HEK293 (cell line): ENCODE measurements around the gene CITED4.

Experiments used
- CTCF ChIA-PET: fragments of 350-600 bp; formaldehyde crosslinking; extraction: SDS; loops from one replicate; lab custom pipeline; 2021; ENCODE audit warnings: antibody characterized with exemption; lab: Yijun Ruan, JAX
- POLR2A ChIA-PET: fragments of 300-600 bp; formaldehyde crosslinking; extraction: SDS; loops from one replicate; lab custom pipeline; 2020; ENCODE audit warnings: antibody characterized with exemption, inconsistent platforms; lab: Yijun Ruan, JAX
- H3K27ac ChIP-seq: fragments of 200-500 bp; sonication (Bioruptor generic); 2 replicates; pipeline ENCODE4 v1.5.1; 2014; ENCODE audit warnings: low read depth, low read length, control low read depth, inconsistent platforms; ENCODE audit errors: extremely low read depth
- H3K36me3 ChIP-seq, 2 experiments: fragments of 200-500 bp in 1 of 2; sonication (Bioruptor generic) in 1 of 2; 1 replicate in 1 of 2; 2 replicates in 1 of 2; pipeline ENCODE4 v1.5.1; 2014 to 2017; ENCODE audit warnings: inconsistent platforms in 2 of 2, low read length in 2 of 2; ENCODE audit not compliant: control insufficient read depth in 2 of 2, insufficient read depth in 1 of 2
- H3K4me1 ChIP-seq: fragments of 200-500 bp; sonication (Bioruptor generic); 2 replicates; pipeline ENCODE4 v1.5.1; 2014; ENCODE audit warnings: mild to moderate bottlenecking, low read length, inconsistent platforms; ENCODE audit not compliant: control insufficient read depth, insufficient read depth
- H3K4me3 ChIP-seq: 2 replicates; pipeline ENCODE4 v1.5.1; 2011; ENCODE audit warnings: low read depth, mild to moderate bottlenecking, control low read depth, low read length, moderate library complexity
- H3K9me3 ChIP-seq: fragments of 200-500 bp; sonication (Bioruptor generic); 2 replicates; pipeline ENCODE4 v1.5.1; 2014; ENCODE audit warnings: low read depth, low read length, inconsistent platforms; ENCODE audit not compliant: control insufficient read depth, insufficient read depth
- KLF9 ChIP-seq: fragments of 450-650 bp; formaldehyde crosslinking; IDR thresholded peaks from 2 replicates; pipeline ENCODE4 v1.5.1; 2016; ENCODE audit warnings: missing biosample characterization, missing genetic modification characterization, low read depth
- SCRT1 ChIP-seq: fragments of 450-650 bp; formaldehyde crosslinking; IDR thresholded peaks from 2 replicates; pipeline ENCODE4 v1.5.1; 2016; ENCODE audit warnings: missing biosample characterization, missing genetic modification characterization, borderline replicate concordance
- SETDB1 ChIP-seq: IDR thresholded peaks from one replicate; pipeline ENCODE4 v1.6.1; 2017; ENCODE audit warnings: mild to moderate bottlenecking, low read length, moderate library complexity, mixed read lengths; ENCODE audit not compliant: insufficient read length
- TRIM28 ChIP-seq: IDR thresholded peaks from 2 replicates; pipeline ENCODE4 v1.6.1; 2011; ENCODE audit warnings: low read length, control low read depth, borderline replicate concordance
- ZFHX2 ChIP-seq: fragments of 450-650 bp; formaldehyde crosslinking; conservative IDR thresholded peaks from 2 replicates; pipeline ENCODE4 v1.5.1; 2016; ENCODE audit warnings: missing biosample characterization, missing genetic modification characterization
- ZNF239 ChIP-seq: fragments of 450-650 bp; formaldehyde crosslinking; IDR thresholded peaks from 2 replicates; pipeline ENCODE4 v1.5.1; 2016; ENCODE audit warnings: missing biosample characterization, missing genetic modification characterization
- ZNF266 ChIP-seq: fragments of 450-650 bp; formaldehyde crosslinking; IDR thresholded peaks from 2 replicates; pipeline ENCODE4 v1.5.1; 2016; ENCODE audit warnings: missing biosample characterization, missing genetic modification characterization, low read depth
- ZNF274 ChIP-seq, 2 experiments: fragments of 200-500 bp in 1 of 2; fragments of 450-650 bp in 1 of 2; sonication (Bioruptor generic) in 1 of 2; formaldehyde crosslinking in 1 of 2; IDR thresholded peaks; 2 replicates each; pipeline versions ENCODE4 v1.5.1 to v1.6.1; 2014 to 2016; ENCODE audit warnings: borderline replicate concordance in 1 of 2, inconsistent platforms in 1 of 2, low read length in 1 of 2, missing biosample characterization in 1 of 2, missing genetic modification characterization in 1 of 2
- ZNF404 ChIP-seq: fragments of 450-650 bp; formaldehyde crosslinking; IDR thresholded peaks from 2 replicates; pipeline ENCODE4 v1.5.1; 2017; ENCODE audit warnings: missing biosample characterization, missing genetic modification characterization
- ZNF549 ChIP-seq: fragments of 450-650 bp; IDR thresholded peaks from 2 replicates; pipeline ENCODE4 v1.5.1; 2018; ENCODE audit warnings: missing biosample characterization, missing genetic modification characterization, mild to moderate bottlenecking, inconsistent platforms, moderate library complexity
- ZNF558 ChIP-seq: fragments of 450-650 bp; formaldehyde crosslinking; IDR thresholded peaks from 2 replicates; pipeline ENCODE4 v1.5.1; 2016; ENCODE audit warnings: missing biosample characterization, missing genetic modification characterization
- ZNF560 ChIP-seq: fragments of 450-650 bp; formaldehyde crosslinking; IDR thresholded peaks from 2 replicates; pipeline ENCODE4 v1.5.1; 2017; ENCODE audit warnings: missing biosample characterization, missing genetic modification characterization, borderline replicate concordance
- ZNF571 ChIP-seq: fragments of 450-650 bp; formaldehyde crosslinking; IDR thresholded peaks from 2 replicates; pipeline ENCODE4 v1.5.0; 2017; ENCODE audit warnings: missing biosample characterization, missing genetic modification characterization
- ZNF624 ChIP-seq: fragments of 450-650 bp; formaldehyde crosslinking; IDR thresholded peaks from 2 replicates; pipeline ENCODE4 v1.5.1; 2017; ENCODE audit warnings: missing biosample characterization, missing genetic modification characterization
- ZNF664 ChIP-seq: fragments of 450-650 bp; formaldehyde crosslinking; IDR thresholded peaks from 2 replicates; pipeline ENCODE4 v1.5.1; 2016; ENCODE audit warnings: missing biosample characterization, missing genetic modification characterization
- ZNF670 ChIP-seq: fragments of 450-650 bp; formaldehyde crosslinking; IDR thresholded peaks from 2 replicates; pipeline ENCODE4 v1.5.1; 2016; ENCODE audit warnings: missing biosample characterization, missing genetic modification characterization, low read depth
- ZNF776 ChIP-seq: fragments of 450-650 bp; formaldehyde crosslinking; IDR thresholded peaks from 2 replicates; pipeline ENCODE4 v1.5.0; 2017; ENCODE audit warnings: missing biosample characterization, missing genetic modification characterization, borderline replicate concordance
- TF ChIP-seq, protein P1 (sequence below): fragments of 450-650 bp; formaldehyde crosslinking; IDR thresholded peaks from 2 replicates; pipeline ENCODE4 v1.5.1; 2016; ENCODE audit warnings: missing biosample characterization, missing genetic modification characterization
- TF ChIP-seq, protein P2 (sequence below): fragments of 450-650 bp; formaldehyde crosslinking; IDR thresholded peaks from 2 replicates; pipeline ENCODE4 v1.5.1; 2016; ENCODE audit warnings: missing biosample characterization, missing genetic modification characterization
- TF ChIP-seq, protein P3 (sequence below): fragments of 450-650 bp; formaldehyde crosslinking; IDR thresholded peaks from 2 replicates; pipeline ENCODE4; 2016; ENCODE audit warnings: missing biosample characterization, missing genetic modification characterization
- TF ChIP-seq, protein P4 (sequence below): fragments of 450-650 bp; formaldehyde crosslinking; IDR thresholded peaks from 2 replicates; pipeline ENCODE4 v1.5.1; 2016; ENCODE audit warnings: missing biosample characterization, missing genetic modification characterization

Gene CITED4

DNA sequence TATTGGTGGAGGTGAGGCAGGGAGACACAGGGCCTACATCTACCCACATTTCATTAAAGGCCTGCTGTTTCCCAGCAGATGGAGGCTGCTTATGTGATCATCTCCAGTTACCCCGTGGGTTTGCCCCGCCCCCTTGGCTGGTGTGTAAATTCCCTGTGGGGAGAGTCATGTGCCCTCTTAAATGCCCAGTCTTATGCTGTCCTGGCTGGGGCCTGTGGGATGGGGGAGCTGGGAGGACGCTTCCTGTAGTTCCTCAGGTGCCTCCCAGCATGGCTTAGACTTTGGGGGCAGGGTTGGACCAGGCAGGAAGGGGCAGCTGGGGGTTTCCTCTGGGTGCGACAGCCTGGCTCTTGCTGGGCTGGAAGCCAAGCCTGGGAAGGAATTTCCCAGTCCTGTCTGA lies 15.5 kb upstream of the CITED4 start (continued):
- TF ChIP-seq, protein P1, sequence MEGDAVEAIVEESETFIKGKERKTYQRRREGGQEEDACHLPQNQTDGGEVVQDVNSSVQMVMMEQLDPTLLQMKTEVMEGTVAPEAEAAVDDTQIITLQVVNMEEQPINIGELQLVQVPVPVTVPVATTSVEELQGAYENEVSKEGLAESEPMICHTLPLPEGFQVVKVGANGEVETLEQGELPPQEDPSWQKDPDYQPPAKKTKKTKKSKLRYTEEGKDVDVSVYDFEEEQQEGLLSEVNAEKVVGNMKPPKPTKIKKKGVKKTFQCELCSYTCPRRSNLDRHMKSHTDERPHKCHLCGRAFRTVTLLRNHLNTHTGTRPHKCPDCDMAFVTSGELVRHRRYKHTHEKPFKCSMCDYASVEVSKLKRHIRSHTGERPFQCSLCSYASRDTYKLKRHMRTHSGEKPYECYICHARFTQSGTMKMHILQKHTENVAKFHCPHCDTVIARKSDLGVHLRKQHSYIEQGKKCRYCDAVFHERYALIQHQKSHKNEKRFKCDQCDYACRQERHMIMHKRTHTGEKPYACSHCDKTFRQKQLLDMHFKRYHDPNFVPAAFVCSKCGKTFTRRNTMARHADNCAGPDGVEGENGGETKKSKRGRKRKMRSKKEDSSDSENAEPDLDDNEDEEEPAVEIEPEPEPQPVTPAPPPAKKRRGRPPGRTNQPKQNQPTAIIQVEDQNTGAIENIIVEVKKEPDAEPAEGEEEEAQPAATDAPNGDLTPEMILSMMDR (tag by site-specific recombination): no peak
- TF ChIP-seq, protein P2, sequence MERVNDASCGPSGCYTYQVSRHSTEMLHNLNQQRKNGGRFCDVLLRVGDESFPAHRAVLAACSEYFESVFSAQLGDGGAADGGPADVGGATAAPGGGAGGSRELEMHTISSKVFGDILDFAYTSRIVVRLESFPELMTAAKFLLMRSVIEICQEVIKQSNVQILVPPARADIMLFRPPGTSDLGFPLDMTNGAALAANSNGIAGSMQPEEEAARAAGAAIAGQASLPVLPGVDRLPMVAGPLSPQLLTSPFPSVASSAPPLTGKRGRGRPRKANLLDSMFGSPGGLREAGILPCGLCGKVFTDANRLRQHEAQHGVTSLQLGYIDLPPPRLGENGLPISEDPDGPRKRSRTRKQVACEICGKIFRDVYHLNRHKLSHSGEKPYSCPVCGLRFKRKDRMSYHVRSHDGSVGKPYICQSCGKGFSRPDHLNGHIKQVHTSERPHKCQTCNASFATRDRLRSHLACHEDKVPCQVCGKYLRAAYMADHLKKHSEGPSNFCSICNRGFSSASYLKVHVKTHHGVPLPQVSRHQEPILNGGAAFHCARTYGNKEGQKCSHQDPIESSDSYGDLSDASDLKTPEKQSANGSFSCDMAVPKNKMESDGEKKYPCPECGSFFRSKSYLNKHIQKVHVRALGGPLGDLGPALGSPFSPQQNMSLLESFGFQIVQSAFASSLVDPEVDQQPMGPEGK: peak; percentile 48; the same call in 1 of the 2 replicates
- no peak for TF ChIP-seq ZNF239 (tag by site-specific recombination)
- TF ChIP-seq KLF9 (tag by site-specific recombination): peak; percentile 31; the same call in 1 of the 2 replicates
- no peak for TF ChIP-seq ZNF404 (tag by site-specific recombination)
- no peak for TF ChIP-seq ZNF560 (tag by site-specific recombination)

DNA sequence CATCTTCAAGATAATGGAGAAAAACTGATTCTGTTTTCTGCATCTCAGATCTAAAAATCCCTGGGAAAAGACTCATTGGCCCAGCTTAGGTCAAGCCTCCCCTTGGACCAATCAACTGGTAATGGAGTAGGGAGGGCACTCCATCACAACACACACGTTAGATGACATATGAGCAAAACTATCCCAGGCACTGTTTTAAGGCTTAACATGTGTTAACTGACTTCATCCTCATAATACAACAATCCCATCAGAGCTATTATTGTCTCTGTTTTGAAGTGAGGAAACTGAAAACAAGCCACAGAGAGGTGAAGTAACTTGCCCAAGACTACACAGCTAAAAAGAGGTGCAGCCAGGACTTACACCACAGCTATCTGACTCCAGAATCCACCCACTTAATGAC lies 14.7 kb upstream of the CITED4 start:
- no peaks in the 10 kb centered on the region for H3K4me1 ChIP-seq
- POLR2A ChIA-PET: no interaction called here
- TF ChIP-seq ZNF624 (tag by site-specific recombination): no peak
- TF ChIP-seq ZNF266: no peak
- no peak for TF ChIP-seq ZNF776
- no peak for TF ChIP-seq ZNF549 (tag by site-specific recombination)
- no peak for TF ChIP-seq ZNF670
- TF ChIP-seq ZNF274 (IDR thresholded peaks at IDR 0.05; ENCODE audit: low read length): no peak
- no peak for TF ChIP-seq ZNF274 (tag by site-specific recombination; IDR thresholded peaks at IDR 0.05; ENCODE audit: borderline replicate concordance)
- TF ChIP-seq ZNF558 (tag by site-specific recombination): no peak
- no peak for TF ChIP-seq ZFHX2 (tag by site-specific recombination)
- no peak for TF ChIP-seq SCRT1 (tag by site-specific recombination)
- TF ChIP-seq ZNF571: no peak
- TF ChIP-seq, protein P3, sequence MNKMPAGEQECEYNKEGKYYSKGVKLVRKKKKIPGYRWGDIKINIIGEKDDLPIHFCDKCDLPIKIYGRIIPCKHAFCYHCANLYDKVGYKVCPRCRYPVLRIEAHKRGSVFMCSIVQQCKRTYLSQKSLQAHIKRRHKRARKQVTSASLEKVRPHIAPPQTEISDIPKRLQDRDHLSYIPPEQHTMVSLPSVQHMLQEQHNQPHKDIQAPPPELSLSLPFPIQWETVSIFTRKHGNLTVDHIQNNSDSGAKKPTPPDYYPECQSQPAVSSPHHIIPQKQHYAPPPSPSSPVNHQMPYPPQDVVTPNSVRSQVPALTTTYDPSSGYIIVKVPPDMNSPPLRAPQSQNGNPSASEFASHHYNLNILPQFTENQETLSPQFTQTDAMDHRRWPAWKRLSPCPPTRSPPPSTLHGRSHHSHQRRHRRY: no peak
- CTCF ChIA-PET: interaction anchor here (0.6 to 1.8 kb wide), 4 partner anchors 41 to 1053 kb away, joined by 3 to 9 read pairs (median 4); no protein-coding TSS in a partner anchor
- no peaks in the 10 kb centered on the region for H3K36me3 ChIP-seq
- no peak overlapping the region for H3K27ac ChIP-seq
- H3K4me3 ChIP-seq: no peak overlapping the region
- no peaks in the 10 kb centered on the region for H3K9me3 ChIP-seq

DNA sequence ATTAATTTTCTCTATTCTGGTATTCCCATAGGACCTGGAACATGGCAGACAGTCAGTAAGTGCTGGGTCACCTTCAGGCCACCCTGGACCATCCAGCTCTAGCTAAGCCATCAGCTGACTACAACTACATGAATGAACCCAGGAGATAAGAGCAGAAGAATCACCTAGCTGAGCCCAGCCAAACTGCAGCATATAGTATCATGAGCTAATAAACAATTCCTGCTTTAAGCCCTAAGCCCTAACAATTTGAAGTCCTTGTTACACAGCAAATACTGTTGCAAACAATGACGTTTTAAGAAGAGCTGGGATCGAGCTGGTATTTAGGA lies 14.2 kb upstream of the CITED4 start:
- ChIA-PET CTCF (interaction anchor here (0.6 to 1.8 kb wide), 5 partner anchors 12 to 1052 kb away, joined by 3 to 9 read pairs (median 3); no protein-coding TSS in a partner anchor), POLR2A (no interaction called here)
- no peaks in the 10 kb centered on the region for H3K9me3 ChIP-seq
- no peak overlapping the region for H3K27ac ChIP-seq
- TF ChIP-seq ZNF664 (tag by site-specific recombination) (0 out of 2 replicates have a peak, but pooled peaks have one; percentile 29), TRIM28 (peak; percentile 76; the same call in 1 of the 2 replicates), SETDB1 (peak; percentile 89)
- TF ChIP-seq, protein P4, sequence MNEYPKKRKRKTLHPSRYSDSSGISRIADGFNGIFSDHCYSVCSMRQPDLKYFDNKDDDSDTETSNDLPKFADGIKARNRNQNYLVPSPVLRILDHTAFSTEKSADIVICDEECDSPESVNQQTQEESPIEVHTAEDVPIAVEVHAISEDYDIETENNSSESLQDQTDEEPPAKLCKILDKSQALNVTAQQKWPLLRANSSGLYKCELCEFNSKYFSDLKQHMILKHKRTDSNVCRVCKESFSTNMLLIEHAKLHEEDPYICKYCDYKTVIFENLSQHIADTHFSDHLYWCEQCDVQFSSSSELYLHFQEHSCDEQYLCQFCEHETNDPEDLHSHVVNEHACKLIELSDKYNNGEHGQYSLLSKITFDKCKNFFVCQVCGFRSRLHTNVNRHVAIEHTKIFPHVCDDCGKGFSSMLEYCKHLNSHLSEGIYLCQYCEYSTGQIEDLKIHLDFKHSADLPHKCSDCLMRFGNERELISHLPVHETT (tag by site-specific recombination): no peak
- TF ChIP-seq, all 188 proteins: peak for 3
- Histone ChIP-seq H3K36me3 (no peaks in the 10 kb centered on the region), H3K4me3 (no peak overlapping the region), H3K4me1 (no peaks in the 10 kb centered on the region)
